HG03378 (cell line): ENCODE measurements around the gene BHLHE41.
A peak's percentile ranks its signal among the peaks of the same experiment; 100 is the strongest.

Source experiments
- ATAC-seq: cut with Tn5 transposase; IDR thresholded peaks from one replicate; pipeline ENCODE4 v1.9.1; 2021; ENCODE audit warnings: mild to moderate bottlenecking, moderate library complexity; ENCODE audit not compliant: unreplicated experiment

Gene BHLHE41

DNA sequence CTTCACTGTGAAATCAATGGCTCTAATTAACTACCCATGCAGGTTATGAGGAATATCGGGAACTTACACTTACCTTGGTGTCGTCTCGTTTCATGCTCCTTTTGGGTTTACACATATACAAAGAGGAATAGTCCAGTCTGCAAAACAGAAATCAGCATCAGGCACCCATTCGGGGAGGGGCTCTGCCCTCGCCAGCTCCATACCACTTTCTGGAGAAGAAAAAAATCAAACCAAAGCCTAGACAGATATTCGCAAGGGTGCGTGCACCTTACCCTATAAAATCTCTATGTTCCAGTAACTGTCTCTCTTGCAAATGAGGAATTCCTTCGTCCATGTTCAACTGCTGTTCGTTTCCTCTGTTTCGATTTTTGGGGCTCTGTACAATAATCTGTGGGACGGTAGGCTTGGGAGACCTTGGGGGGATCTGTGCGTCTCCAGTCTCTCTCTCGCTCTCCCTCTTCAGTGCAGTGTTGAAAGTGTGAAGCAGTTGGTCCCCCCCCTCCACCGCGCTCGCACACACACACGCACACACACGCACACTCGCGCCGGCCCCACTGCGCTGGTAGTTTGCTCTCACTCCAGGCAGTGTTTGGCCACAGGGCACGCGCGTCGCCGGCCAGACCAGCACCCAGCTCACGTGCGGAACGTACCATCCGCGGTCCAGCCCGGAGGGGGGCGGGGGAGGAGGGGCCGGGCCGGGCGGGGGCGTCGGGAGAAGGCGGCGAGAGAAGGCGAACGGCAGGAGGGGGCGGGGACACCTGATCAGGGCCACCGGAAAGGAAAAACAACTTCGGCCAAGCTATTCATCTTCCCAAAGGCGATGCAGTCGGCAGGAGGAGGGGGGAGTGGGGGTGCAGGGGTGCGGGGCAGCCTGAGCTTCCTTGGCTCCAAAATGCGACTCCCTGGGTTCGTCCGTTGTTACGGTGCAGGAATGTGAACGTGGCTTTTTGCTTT, at the start of gene BHLHE41:
Gene BHLHE41 (minus strand): TSS at position 592 of the 954 bp plus-strand sequence. CDS start 258 bp downstream, at position 334.
- ATAC-seq, result no peak

DNA sequence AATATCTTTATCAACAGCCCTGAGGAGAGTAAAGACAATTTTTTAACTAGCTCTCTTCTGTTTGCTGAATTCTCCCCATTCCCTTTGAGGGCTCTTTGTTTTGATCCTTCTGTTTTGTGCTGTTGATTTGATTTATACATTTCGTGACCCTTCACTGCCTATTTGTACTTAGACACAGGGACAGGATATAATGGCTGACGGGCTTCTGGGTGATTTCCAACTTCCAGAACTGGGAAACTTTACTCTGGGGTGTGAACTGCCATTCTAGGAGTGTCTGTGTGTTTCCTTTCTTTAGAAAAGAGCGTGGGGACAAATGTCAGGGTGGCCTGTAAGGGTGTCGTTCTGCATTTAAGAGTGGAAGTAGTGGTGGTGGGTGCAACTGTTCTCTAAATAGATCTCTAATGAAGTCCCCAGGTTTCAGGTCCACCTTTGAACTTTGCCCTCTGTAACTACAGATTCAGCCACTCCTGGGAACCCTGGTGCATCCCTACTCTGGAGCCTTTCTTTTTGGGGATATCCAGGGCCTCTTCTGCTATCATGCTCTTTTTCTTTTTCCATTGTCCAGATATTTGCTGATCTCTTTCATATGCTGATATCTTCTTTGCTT, 48.2 kb upstream of the BHLHE41 start:
- ATAC-seq, result no peak

DNA sequence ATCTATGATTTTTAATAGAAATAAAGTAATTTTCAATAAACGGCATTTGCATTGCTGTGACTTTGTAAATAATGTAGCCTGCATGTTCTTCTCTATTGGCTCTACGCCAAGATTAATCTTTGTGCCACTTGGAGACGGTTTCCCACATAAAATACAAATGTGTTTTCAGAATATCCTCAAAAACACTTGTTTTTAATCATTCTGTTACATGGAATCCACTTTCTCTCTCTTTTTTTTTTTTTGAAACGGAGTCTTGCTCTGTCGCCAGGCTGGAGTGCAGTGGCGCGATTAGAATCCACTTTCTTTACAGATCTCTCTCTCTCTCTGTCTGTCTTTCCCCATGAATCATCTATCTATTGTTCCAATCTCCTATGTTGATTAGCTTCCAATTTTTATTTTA, 47.7 kb upstream of the BHLHE41 start:
- ATAC-seq, result no peak

DNA sequence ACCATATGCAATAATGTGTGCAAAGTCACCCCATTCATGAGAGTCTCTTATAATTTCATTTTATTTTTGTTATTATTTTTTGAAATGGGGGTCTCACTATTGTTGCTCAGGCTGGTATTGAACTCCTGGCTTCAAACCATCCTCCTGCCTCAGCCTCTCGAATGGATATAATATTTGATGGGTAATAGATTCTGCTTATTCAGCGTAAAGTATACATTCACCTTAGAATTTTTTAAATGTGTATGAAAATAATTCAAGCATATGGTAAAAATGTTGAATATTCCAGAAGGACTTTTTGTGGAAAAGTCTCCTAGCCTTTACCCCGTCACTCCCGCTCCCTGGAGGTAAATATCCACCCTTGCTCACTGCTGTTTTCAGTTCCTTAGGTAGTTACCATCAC, 47.2 kb upstream of the BHLHE41 start:
- ATAC-seq, result no peak

DNA sequence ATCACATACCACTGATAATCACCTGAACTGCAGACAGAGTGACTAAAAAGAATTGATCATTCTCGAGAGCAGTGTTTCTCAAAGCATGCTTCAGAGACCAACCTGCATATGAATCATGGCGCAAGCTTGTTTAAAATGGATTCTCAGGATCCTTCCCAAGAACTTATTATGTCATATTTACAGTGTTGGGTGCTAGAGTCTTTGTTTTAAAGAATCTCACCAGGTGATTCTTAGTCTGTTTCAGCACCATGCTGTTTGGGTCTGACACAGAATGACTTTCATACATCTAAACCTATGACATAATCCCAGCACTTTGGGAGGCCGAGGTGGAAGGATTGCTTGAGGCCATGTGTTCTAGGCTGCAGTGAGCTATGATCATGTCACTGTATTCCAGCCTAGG, 39.3 kb upstream of the BHLHE41 start:
- ATAC-seq, result no peak

DNA sequence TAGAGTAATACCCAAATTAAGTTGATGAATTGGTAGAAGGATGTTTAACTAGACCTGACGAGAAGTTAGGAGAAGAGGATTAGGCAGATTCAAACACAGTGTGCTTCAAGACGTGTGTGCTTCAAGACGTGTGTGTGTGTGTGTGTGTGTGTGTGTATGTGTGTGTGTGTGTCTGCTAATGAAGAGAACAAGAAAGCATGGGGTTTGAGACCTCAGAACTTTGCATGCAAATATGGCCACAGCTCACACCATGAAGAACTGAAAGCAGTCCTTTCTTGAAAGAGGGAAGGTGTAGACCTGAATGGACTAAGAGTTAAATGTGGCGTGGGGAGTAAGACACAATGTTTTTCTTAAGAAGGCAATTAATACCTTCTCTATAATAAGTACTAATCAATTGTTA, 38.1 kb upstream of the BHLHE41 start:
- ATAC-seq, result peak; percentile 77

DNA sequence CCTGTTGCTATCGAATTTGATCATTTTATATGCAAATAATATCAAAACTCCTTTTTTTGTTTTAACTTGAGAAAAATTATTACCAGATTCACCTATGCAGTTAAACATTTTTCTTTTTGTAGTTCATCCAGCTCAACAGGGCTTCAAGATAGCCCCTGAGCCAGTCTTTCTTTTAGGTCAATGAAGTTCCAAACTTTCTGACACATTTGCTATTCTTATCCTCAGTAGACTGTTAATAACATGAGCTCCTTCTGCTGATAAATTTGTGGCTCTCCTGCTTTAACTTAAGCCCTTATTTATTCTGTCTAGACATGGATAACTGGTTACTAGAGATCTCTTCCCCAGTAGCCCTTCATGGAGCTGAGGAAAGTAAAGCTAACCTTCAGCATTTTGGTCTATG, 37.3 kb upstream of the BHLHE41 start:
- ATAC-seq, result no peak

DNA sequence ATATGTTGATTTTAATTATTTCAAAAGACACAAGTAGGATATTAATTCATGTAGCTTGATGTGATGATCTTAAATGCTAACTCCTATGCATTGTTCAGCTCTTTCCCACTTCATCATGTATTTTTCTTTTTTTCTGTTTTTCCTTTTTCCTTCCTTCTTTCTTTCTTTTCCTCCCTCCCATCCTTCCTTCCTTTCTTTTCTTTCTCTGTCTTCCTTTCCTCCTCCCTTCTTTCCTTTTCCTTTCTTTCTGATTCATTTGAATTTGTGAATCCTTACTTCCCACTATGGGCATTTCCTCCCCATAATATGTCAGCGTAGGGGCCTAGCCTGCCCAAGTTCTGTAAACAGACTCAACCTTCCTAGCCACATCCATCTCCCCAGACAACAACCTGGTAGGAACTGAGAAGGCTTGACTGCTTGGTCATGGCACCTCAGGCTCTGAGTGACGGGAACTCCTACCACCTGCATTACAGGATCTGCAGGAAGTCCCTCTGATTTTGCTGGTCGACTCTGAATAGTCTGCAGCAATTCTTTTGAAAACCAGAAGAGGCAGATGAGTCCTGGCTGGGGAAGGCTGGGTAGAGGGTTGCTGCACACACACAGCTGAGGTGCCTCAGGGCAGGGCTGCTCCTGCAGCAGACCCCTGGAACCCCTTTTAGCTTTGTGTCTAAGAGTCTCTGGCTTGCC, 33.4 kb upstream of the BHLHE41 start:
- no peak for ATAC-seq

DNA sequence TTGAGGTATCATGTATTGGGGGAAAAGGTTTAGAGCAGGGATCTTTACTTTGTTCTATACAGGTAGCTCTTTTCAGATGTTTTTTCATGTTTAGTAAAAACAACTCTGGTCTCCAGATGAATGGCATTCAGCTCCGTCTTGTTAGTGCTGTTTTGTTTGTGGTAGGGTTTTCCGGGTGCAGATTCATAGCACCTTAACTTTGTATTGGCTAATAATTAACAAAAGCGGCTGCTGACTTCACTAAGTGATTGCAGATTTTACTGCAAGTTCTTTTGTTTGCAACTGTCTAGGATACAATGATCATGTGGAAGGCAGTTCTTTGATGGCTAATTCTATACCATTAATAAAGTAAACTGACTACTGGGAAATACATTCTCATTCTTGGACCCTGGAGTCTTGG, 32.2 kb upstream of the BHLHE41 start:
- peak; percentile 19 for ATAC-seq

DNA sequence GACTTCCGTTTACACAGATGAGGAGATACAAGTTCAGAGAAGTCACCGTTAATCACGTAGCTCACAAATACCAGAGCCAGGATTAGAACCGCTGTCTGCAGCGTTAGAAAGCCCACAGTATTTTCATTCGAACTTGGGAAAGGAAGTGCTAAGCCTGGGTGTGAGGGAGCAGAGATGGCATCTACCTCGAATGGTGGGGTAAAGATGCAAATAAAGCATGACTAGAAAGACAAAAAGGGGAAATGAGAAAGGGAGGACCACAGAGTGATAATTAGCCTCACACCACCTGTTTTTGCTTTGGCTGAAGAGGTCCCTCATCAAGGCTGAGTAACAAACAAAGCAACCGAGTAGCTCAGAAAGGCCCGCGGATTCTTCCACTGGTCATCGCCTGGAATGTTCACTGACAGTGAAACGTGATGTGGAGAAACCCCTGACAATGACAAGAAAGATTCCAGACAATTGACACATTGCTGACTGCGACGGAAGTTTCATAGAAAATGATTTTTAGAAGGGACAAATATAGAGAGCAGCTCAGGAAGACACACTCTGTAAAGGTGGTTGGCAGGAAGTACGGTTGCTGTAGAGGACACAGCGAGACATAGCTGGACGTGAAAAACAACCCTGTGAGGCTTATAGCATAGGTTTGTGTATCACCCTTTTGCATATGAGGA, 31.5 kb upstream of the BHLHE41 start:
- ATAC-seq, result peak; percentile 93

DNA sequence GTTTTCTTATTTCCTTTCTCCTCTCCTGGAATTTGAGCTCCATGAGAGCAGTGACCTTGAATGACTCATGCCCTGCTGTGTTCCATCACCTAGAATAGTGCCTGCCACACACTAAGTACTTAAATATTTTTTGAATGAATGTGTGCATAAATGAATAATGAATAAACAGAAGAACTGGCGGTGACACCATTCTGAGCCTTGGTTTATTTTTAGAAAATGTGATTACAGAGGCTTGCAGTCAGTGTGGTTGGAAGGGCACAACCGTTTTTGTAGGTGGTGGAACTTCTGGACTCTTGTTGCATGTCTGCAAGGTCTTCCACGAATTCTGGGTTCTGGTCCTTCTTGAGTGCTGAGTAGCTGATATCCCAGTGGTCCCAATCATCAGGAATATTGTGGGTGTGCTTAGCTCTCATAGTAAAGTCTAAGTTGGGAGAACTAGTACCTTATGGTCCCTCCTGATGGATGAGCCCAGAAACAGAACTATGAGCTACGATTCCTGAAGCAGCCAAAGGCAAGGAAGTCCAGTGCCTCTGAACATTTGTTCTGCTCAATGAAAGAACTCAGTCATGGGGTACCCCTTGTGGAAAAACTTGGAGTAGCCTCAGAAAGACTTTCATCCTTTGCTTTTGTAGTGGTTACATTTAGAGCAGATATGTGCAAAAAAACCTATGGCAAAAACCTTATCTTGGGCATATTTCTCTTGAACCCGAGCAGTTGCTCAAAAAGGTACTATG, 28.8 kb upstream of the BHLHE41 start:
- ATAC-seq, result no peak

DNA sequence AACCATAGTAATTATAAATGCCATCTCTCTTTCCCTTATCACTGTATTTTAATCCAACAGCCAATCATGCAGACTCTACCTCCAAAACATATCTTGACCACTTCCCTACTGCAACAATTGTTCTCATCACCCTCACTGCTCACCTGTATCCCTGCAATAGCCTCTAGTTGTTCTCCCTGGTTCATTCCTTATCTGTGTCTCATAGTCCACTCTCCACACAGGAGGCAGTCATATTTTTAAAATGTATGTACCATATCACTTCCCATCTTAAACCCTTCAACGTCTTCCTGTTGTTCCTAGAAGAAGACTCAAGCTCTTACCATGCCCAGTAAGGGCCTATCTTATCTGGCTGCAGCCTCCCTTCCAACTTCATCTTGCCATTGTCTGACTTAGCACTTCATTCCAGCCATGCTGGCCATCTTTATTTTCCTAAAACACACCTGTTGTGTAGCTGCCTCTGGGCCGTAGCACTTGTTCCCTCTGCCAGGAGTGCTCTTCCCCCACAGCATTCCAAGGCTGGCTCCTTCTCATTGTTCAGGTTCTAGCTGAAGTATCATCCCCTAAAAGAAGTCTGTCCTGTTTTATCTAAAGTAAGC, 27.8 kb upstream of the BHLHE41 start:
- no peak for ATAC-seq

DNA sequence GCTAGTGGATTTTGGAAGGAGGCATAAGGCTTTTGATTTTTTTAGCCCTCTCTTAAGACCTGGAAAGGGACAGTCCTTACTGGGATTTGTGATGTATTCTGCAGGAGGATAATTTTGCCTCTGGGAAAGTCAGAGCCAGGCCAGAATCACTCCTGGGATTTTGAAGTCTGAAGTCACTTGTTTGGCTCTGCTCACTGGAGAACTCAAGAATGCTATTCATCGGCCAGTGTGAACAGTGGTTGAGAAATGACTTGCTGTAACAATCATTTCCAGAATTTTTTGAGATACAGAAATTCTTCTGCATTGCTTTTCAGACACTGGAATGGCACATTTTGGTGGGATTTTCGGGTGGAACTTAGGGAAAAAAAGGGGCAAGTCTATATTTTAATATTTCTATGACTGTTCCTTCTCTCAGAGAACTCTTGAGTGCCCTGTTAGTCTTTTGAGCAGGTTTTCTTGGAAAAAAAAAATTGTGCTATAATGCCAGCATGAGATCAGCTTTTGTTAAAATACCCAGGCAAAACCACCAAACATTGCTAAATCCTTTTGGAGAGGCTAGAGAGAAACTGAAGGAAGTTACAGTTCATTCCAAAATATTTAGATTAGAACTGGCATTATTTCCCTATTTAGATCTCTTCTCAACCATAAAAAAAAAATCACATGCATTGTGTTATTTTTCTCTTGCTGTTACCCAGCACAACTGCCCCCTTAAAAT, 26.1 kb upstream of the BHLHE41 start:
- no peak for ATAC-seq

DNA sequence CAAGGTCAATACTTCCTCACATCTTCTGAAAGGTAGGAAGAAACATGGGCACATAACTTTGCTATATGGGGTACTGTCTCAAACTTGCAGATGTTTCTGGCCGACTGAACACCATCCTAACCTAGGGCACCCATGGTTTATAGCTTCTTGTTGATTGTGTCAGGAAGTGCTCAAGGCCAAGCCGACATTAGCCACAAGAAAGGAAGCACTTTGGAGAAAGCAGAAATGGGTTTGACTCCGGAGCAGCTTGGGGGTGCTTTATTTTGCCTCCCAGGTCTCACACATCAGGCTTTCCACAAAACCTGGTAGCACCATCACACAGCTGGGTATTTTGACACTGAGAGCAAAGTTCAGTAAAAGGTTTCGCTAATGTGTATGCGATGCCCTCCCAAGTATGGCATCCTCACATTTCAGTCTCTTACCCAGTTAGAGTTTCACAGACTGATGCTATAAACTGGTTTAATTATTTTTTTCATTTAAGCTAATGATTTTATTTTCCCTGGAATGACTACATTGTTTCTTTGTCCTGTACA, 25.2 kb upstream of the BHLHE41 start:
- ATAC-seq, result no peak

DNA sequence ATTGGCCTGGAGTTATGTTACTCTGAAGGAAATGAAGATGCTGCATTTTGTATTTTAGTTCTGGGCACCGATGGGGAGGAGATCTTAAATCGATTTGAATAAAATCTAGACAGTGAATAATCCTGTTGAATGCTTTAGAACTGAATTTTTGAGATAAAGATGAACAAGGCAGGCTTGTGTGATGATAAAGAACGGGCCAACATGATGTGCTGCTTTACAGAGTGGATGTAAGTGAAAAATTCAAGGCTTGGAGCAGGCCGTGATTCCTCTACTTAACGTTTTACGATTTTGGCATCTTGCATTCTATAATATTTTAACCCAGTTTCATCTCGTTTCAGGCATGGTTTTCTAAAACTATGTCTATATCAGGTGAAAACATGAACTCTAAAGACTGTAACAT, 23.5 kb upstream of the BHLHE41 start:
- no peak for ATAC-seq

DNA sequence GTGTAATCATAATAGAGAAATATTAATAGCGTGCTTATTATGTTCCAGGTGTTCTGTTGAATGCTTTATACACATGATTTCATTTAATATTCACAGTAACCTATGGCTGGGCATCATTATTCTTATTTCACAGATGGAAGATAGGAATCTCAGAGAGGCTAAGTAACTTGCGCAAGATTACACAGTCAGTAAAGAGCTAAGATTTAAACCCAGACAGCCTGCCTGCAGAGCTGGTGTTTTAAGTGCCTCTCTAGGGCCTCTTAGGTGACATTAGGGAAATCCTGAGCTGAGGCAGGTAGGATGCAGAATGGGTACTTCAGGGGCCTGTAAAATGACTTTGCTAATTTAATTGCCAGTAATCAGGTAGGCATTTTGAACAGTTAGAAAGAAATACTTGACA, 18.5 kb upstream of the BHLHE41 start:
- ATAC-seq, result no peak

DNA sequence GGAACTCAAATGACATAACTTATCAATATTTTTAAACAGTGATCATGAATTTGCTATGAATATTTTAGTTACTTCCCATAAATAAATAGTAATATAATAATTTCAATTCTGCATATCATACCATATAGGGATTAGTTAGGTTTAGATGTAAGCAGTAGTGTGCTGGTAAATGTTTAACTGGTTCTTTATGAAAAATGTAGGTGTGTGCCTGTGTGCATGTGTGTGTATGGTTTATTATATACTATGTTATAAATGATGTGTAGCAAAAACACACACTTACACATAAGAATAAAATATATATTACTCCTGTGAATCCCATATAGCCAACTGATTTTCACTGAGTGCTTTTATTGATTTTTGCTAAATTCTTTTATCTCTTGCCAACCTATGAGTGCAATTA, 14.0 kb upstream of the BHLHE41 start:
- ATAC-seq, result no peak

DNA sequence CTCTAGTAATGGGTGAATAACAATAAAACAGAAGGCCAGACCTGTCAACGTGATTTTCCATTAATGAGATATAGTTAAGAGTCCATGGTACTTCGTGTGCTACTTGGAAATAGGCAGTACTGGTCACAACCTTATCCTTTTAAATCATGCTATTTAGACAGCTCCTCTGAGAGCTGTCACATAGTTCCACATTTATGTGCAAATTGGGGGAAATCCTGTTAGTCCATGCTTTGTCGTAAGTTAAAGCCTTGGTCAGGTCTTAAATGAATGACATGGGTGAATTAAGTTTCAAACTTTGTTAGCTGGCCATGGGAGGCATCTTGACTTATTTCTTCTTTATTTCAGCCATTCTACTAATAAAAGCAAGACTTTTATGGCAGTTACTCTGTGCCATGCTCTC, 11.9 kb upstream of the BHLHE41 start:
- no peak for ATAC-seq

DNA sequence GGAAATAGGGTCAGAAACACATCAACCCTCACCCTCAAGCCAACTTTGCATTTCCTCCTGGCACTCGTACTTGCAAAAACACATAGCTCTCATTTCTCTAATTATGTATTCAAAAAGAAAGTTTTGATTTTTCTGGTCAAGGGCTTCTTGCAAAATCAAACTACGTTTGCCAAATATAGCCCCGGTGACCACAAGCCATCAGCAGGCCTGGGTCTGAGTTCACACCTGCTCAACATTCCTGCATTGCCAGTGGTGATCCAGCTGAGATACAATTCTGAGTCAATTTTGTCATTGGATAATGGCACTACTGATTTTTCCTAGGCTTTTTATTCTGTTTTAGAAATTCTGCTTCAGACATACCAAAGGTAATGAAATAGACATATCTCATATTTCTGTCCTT, 10.7 kb upstream of the BHLHE41 start:
- ATAC-seq, result no peak
